GM12878 (cell line): Measurements from ENCODE around the gene FKBP15.
"Not testable (repeated sequence)": the region's sequence is repeated elsewhere in the genome, so short reads cannot be mapped to it uniquely, and the experiment has no call there.

Source experiments
- GABPA ChIP-seq: IDR thresholded peaks from 2 replicates; pipeline ENCODE4 v1.6.1; 2014; ENCODE audit warnings: antibody characterized with exemption, low read depth, mild to moderate bottlenecking, inconsistent platforms
- TF ChIP-seq, protein P1 (sequence below): fragments of 450-650 bp; IDR thresholded peaks from 2 replicates; pipeline ENCODE4 v1.6.1; 2016; ENCODE audit warnings: mild to moderate bottlenecking
- TF ChIP-seq, protein P2 (sequence below), 3 experiments: IDR thresholded peaks in 2 of 3; conservative IDR thresholded peaks in 1 of 3; 2 replicates each; pipeline ENCODE4 v1.5.1; 2011; ENCODE audit warnings: low read depth in 3 of 3, low read length in 3 of 3, mild to moderate bottlenecking in 3 of 3, control low read depth in 2 of 3, moderate library complexity in 2 of 3, inconsistent platforms in 1 of 3, mixed read lengths in 1 of 3; ENCODE audit not compliant: control insufficient read depth in 2 of 3, insufficient read depth in 1 of 3; ENCODE audit errors: extremely low read depth in 1 of 3

GRCh38 chr9:113149561-113149960 lies 71.5 kb downstream of the FKBP15 start:
- TF ChIP-seq, protein P1, sequence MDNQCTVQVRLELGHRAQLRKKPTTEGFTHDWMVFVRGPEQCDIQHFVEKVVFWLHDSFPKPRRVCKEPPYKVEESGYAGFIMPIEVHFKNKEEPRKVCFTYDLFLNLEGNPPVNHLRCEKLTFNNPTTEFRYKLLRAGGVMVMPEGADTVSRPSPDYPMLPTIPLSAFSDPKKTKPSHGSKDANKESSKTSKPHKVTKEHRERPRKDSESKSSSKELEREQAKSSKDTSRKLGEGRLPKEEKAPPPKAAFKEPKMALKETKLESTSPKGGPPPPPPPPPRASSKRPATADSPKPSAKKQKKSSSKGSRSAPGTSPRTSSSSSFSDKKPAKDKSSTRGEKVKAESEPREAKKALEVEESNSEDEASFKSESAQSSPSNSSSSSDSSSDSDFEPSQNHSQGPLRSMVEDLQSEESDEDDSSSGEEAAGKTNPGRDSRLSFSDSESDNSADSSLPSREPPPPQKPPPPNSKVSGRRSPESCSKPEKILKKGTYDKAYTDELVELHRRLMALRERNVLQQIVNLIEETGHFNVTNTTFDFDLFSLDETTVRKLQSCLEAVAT: not testable (repeated sequence)
- TF ChIP-seq, protein P2, sequence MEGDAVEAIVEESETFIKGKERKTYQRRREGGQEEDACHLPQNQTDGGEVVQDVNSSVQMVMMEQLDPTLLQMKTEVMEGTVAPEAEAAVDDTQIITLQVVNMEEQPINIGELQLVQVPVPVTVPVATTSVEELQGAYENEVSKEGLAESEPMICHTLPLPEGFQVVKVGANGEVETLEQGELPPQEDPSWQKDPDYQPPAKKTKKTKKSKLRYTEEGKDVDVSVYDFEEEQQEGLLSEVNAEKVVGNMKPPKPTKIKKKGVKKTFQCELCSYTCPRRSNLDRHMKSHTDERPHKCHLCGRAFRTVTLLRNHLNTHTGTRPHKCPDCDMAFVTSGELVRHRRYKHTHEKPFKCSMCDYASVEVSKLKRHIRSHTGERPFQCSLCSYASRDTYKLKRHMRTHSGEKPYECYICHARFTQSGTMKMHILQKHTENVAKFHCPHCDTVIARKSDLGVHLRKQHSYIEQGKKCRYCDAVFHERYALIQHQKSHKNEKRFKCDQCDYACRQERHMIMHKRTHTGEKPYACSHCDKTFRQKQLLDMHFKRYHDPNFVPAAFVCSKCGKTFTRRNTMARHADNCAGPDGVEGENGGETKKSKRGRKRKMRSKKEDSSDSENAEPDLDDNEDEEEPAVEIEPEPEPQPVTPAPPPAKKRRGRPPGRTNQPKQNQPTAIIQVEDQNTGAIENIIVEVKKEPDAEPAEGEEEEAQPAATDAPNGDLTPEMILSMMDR (IDR thresholded peaks at IDR 0.05 in 2 of 3, conservative IDR thresholded peaks at IDR 0.05 in 1 of 3; ENCODE audit: control insufficient read depth in 2 of 3, extremely low read depth in 1 of 3, insufficient read depth in 1 of 3, low read depth in 3 of 3, low read length in 3 of 3): not testable (repeated sequence)
- TF ChIP-seq GABPA: not testable (repeated sequence)
